HL-60 (cell line): Measurements from ENCODE around the gene DOK7.

ENCODE experiments used
- GABPA ChIP-seq: IDR thresholded peaks from 2 replicates; pipeline ENCODE4 v1.6.1; 2012; ENCODE audit warnings: low read depth
- POLR2AphosphoS5 ChIP-seq: IDR thresholded peaks from 2 replicates; pipeline ENCODE4 v1.6.1; 2012; ENCODE audit warnings: low read depth
- REST ChIP-seq: IDR thresholded peaks from 2 replicates; pipeline ENCODE4 v1.6.1; 2012; ENCODE audit warnings: low read depth; ENCODE audit not compliant: insufficient replicate concordance
- SPI1 ChIP-seq: IDR thresholded peaks from 2 replicates; pipeline ENCODE4 v1.6.1; 2012; ENCODE audit warnings: low read depth, mild to moderate bottlenecking, borderline replicate concordance
- TF ChIP-seq, protein P1 (sequence below): IDR thresholded peaks from one replicate; pipeline ENCODE4 v1.5.1; 2011; ENCODE audit warnings: low read length, control low read depth, inconsistent platforms; ENCODE audit not compliant: insufficient read depth

DNA sequence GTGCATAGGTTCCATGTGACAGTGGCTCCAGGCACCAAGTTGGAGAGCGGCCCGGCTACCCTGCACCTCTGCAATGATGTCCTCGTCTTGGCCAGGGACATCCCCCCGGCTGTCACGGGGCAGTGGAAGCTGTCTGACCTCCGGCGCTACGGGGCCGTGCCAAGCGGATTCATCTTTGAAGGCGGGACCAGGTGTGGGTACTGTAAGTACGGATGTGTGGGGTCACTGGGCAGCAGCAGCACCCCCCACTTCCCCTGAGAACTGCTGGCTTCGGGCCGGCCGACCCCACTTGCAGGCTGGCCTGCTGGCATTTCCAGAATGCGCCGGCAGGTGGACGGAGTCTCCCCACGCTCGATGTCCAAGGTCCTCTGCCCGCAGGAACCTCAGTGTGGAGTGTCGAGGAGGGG is 13.2 kb downstream of the DOK7 start:
- TF ChIP-seq, protein P1, sequence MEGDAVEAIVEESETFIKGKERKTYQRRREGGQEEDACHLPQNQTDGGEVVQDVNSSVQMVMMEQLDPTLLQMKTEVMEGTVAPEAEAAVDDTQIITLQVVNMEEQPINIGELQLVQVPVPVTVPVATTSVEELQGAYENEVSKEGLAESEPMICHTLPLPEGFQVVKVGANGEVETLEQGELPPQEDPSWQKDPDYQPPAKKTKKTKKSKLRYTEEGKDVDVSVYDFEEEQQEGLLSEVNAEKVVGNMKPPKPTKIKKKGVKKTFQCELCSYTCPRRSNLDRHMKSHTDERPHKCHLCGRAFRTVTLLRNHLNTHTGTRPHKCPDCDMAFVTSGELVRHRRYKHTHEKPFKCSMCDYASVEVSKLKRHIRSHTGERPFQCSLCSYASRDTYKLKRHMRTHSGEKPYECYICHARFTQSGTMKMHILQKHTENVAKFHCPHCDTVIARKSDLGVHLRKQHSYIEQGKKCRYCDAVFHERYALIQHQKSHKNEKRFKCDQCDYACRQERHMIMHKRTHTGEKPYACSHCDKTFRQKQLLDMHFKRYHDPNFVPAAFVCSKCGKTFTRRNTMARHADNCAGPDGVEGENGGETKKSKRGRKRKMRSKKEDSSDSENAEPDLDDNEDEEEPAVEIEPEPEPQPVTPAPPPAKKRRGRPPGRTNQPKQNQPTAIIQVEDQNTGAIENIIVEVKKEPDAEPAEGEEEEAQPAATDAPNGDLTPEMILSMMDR: no peak
- TF ChIP-seq REST: no peak
- TF ChIP-seq POLR2AphosphoS5: no peak
- TF ChIP-seq SPI1: no peak
- no peak for TF ChIP-seq GABPA
